Chondrocyte (in vitro differentiated cells): Measurements from ENCODE around the gene FIZ1. TPM values are rescaled to one million over a fixed set of nuclear protein-coding genes. Genes with fewer than 3 reads are reported as not detected.
A peak's percentile ranks its signal among the peaks of the same experiment; 100 is the strongest.

ENCODE experiments used
- DNase-seq: peaks from one replicate; pipeline ENCODE4 v3.0.0; 2021; ENCODE audit warnings: mixed read lengths, low spot score
- H3K27ac Mint-ChIP-seq: one replicate; pipeline ENCODE4 v1.8.0; 2021; ENCODE audit warnings: mild to moderate bottlenecking, moderate library complexity, mixed read lengths; ENCODE audit not compliant: unreplicated experiment
- H3K27me3 Mint-ChIP-seq: 2 replicates; pipeline ENCODE4 v1.8.0; 2021; ENCODE audit warnings: low read depth, mixed read lengths
- H3K36me3 Mint-ChIP-seq: 2 replicates; pipeline ENCODE4 v1.8.0; 2021; ENCODE audit warnings: low read depth, mixed read lengths
- H3K4me1 Mint-ChIP-seq: 2 replicates; pipeline ENCODE4 v1.8.0; 2021; ENCODE audit warnings: low read depth, mild to moderate bottlenecking, mixed read lengths
- H3K4me3 Mint-ChIP-seq: one replicate; pipeline ENCODE4 v1.8.0; 2021; ENCODE audit warnings: mild to moderate bottlenecking, moderate library complexity, mixed read lengths; ENCODE audit not compliant: unreplicated experiment
- H3K9me3 Mint-ChIP-seq: 2 replicates; pipeline ENCODE4 v1.8.0; 2021; ENCODE audit warnings: low read depth, mixed read lengths
- CTCF ChIP-seq: fragments of 200-600 bp; sonication (generic); IDR thresholded peaks from 2 replicates; pipeline ENCODE4 v1.5.0; 2021; ENCODE audit warnings: antibody characterized with exemption, mild to moderate bottlenecking, moderate library complexity
- total RNA-seq: library from RNA; stranded (reverse); gene quantifications from 3 replicates; pipeline ENCODE4 v1.2.1, GENCODE V29; 2021

Gene FIZ1
- total RNA-seq, 1 donor from 2014 or later, result 11.3 TPM

- Mint-ChIP-seq H3K27me3 (no peaks in the 10 kb centered on the region), H3K27ac (peak within 1 kb of the TSS; percentile 97), H3K4me1 (peaks cover 55% of the 10 kb centered on the region)
These were observed 43.9 kb upstream of the FIZ1 start, which contains the start of gene ZNF581 for GRCh38 chr19:55643003-55643886. Gene ZNF581 (plus strand): TSS chr19:55643649. CDS start chr19:55644572, 923 bp downstream.

GRCh38 chr19:55642153-55643002 lies 43.1 kb upstream of the FIZ1 start:
- peaks cover 59% of the 10 kb centered on the region for H3K4me1 Mint-ChIP-seq
- H3K4me3 Mint-ChIP-seq, result peak overlapping the region; percentile 84

More at GRCh38 chr19:55643003-55643886, 43.9 kb upstream of the FIZ1 start, which contains the start of gene ZNF581:
- TF ChIP-seq CTCF, result no peak
- H3K4me3 Mint-ChIP-seq, result peak within 1 kb of the TSS; percentile 84
- peaks cover 6% of the 10 kb centered on the region for H3K36me3 Mint-ChIP-seq
- DNase-seq, result no peak
- H3K9me3 Mint-ChIP-seq, result no peaks in the 10 kb centered on the region

GRCh38 chr19:55641426-55642152 lies 42.3 kb upstream of the FIZ1 start:
- TF ChIP-seq CTCF, result no peak
- DNase-seq, result no peak
- H3K36me3 Mint-ChIP-seq, result peaks cover 9% of the 10 kb centered on the region
- peak overlapping the region; percentile 84 for H3K27ac Mint-ChIP-seq
- H3K27me3 Mint-ChIP-seq, result no peaks in the 10 kb centered on the region
- H3K4me1 Mint-ChIP-seq, result peaks cover 60% of the 10 kb centered on the region
- H3K9me3 Mint-ChIP-seq, result no peaks in the 10 kb centered on the region
- peak overlapping the region; percentile 84 for H3K4me3 Mint-ChIP-seq

More at GRCh38 chr19:55642153-55643002, 43.1 kb upstream of the FIZ1 start:
- H3K36me3 Mint-ChIP-seq, result peaks cover 9% of the 10 kb centered on the region
- no peaks in the 10 kb centered on the region for H3K9me3 Mint-ChIP-seq
- no peaks in the 10 kb centered on the region for H3K27me3 Mint-ChIP-seq
- no peak for TF ChIP-seq CTCF
- H3K27ac Mint-ChIP-seq, result peak overlapping the region; percentile 97
- no peak for DNase-seq

- peaks cover 9% of the 10 kb centered on the region for H3K36me3 Mint-ChIP-seq
- H3K27me3 Mint-ChIP-seq, result no peaks in the 10 kb centered on the region
- peak within 1 kb of the TSS; percentile 84 for H3K4me3 Mint-ChIP-seq
- no peaks in the 10 kb centered on the region for H3K9me3 Mint-ChIP-seq
- TF ChIP-seq CTCF, result no peak
- peak within 1 kb of the TSS; percentile 94 for H3K27ac Mint-ChIP-seq
- no peak for DNase-seq
- peaks cover 68% of the 10 kb centered on the region for H3K4me1 Mint-ChIP-seq
These were observed 41.5 kb upstream of the FIZ1 start, which contains the start of gene ZNF580 for GRCh38 chr19:55640577-55641425. Gene ZNF580 (plus strand): TSS chr19:55641002. CDS start chr19:55642509, 1,507 bp downstream.
